ENCODE results near the gene MTHFD1L.

The MTHFD1L gene

DNA sequence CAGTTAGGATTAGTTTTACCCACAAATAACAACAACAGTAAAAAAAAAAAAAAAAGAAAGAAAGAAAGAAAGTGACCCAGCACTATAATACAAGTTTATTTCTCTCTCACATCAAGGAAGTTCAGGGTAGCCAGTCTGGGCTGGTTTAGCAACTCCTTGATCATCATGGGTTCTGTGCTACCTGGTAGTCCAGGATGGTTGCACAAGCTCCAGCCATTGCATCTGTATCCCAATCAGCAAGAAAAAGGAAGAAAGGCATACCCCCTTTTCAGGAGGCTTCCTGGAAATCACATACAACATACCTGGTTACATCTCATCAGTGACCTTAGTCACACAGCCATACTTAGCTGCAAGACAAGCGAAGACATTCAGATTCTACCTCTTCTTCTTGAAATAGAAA is 128.5 kb downstream of the MTHFD1L start:
- DNase-seq: no peak

DNA sequence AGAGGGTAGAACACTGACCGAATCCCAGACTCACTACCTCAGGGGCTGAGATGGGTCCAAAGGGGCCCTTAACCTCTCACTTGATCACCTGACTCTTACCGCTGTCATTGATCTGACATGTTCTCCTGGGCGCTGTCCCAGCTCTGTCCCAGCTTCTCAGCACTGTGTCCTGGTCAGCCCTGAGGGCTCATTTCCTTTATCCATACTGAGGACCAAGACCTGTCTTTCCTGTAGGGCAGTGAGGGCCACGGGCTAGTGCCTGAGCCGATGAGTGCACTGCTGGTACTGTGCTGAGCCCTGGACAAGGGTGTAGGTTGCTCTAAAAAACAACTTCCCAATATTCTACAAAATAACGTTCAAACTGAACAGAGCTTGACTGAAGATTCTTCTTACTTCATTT is 131.5 kb downstream of the MTHFD1L start:
- DNase-seq: no peak

GRCh38 chr6:150999107-150999506 is 133.6 kb downstream of the MTHFD1L start:
- no peak for DNase-seq

DNA sequence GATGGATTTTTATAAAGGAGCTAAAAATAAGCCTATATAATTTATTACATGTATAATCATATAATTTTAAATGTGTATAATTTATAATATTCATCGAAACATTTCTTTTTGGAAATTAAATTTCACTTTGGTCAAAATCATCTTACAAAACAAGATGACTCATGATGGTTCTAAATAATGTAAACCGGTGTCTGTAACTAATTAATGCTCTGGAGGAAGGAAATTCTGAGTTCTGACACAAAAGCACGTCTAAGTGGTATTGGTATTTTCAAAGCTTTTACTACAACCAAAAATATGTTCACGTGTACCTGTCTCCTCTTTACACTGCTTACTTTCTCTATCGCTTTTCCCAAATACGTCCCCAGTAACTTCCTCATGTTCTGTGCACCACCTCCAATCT is 134.1 kb downstream of the MTHFD1L start:
- DNase-seq: no peak

- no peak for DNase-seq
These were observed 136.0 kb downstream of the MTHFD1L start for GRCh38 chr6:151001387-151002056.

- no peak for DNase-seq
These were observed 136.6 kb downstream of the MTHFD1L start for GRCh38 chr6:151002057-151002450.

DNA sequence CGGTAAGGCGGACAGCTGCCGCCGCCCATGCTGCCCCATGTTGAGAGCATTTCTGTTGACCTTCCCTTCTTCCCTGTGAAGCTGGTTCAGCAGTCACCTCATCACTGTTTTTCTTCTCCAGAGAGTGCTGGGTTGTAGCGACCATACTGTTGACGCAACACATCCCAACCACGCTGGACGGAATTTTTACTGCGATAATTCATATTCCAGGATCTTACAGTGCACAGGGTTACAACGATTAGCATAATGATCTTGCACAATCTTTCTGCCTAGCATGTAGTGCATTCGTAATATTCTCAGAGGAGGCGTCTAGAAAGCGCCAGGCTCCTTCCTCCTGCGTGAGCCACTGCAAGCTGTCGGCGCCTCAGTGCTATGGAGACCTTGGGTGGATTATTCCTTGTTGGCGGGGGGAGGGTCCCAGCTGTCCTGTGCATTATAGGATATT is 137.0 kb downstream of the MTHFD1L start:
- no peak for DNase-seq

GRCh38 chr6:151004383-151005024 is 139.0 kb downstream of the MTHFD1L start:
- no peak for DNase-seq

DNA sequence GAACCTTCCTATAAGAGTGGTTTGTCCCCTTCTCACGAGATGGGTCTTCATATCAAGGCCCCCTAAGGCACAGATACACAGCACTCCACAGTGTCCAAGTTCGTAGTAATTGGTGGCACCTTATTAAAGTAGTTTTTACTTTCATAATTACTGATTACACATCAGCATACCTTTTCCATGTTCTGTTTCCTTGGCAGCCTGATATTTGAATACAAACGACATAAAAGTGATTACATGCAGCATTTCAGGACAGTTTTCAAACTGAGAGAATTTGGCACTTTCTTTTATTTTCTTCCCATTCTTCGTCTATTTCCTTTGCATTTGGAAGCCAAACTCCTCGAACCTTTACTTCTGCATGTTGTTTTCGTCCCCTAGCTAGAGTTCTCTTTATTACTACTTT is 139.7 kb downstream of the MTHFD1L start:
- no peak for DNase-seq

- no peak for DNase-seq
These were observed 140.6 kb downstream of the MTHFD1L start for GRCh38 chr6:151005896-151006632.

- DNase-seq: no peak
These were observed 141.6 kb downstream of the MTHFD1L start for GRCh38 chr6:151007076-151007475.

GRCh38 chr6:151007922-151008321 is 142.4 kb downstream of the MTHFD1L start:
- no peak for DNase-seq

- DNase-seq: no peak
These were observed 142.9 kb downstream of the MTHFD1L start for GRCh38 chr6:151008425-151008824.

GRCh38 chr6:151009576-151009975 is 144.1 kb downstream of the MTHFD1L start:
- DNase-seq: no peak

DNA sequence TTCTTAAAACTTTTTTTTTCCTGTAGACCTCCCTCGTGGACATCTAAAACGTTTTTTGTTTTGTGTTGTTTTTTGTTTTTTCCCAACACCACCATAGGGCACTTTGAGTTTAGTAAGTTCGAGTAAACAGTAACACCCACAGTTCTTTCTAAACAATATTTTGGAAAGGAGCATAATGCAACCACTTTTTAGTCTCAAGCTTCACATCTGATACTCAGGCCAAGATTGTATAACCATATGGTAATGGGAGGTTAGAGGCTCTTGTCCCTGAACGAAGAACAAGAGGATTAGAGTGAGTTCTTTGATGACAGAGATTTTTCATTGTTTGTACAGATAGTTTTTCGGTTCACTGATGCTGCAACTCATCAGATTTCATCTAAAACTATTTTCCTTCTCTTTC is 144.6 kb downstream of the MTHFD1L start:
- DNase-seq: no peak

DNA sequence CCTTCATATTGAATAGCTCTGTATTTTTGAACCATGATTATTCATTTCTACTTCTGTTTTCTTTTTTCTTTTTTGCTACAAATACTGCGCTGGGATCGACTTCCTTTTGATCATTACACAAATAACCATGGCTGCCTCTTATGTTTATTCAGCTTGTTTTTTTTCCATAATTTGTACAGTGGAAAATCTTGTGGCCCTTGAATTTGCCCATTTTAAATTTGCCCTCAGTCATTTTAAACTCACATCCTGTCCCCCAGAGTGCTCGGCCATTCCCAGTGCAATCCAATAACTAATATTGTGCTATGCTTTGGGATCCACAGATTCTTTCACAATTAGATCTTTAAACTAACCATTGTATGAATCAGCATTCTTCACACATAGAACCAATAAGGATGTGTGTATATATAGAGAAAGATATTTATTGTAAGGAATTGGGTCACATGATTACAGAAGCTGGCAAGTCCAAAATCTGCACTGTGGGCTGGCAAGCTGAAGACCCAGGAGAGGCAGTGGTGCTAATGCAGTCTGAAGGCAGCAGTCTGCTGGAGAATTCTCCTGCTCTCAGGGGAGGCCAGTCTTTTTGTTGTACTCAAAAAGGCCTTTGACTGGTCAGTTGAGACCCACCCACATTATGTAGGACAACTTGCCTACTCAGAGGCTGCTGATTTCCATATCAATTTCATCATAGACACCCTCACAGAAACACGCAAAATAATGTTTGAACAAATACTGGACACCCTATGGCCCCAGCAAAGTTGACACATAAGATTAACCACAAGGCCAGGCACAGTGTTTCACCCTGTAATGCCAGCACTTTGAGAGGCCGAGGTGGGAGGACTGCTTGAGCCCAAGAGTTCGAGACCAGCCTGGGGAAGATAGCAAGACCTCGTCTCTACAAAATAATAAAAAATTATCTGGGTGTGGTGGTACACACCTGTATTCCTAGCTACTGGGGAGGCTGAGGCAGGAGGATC is 147.1 kb downstream of the MTHFD1L start:
- DNase-seq: no peak

GRCh38 chr6:151014404-151015100 is 149.1 kb downstream of the MTHFD1L start:
- peak; percentile 57 for DNase-seq

- DNase-seq: no peak
These were observed 149.7 kb downstream of the MTHFD1L start for GRCh38 chr6:151015101-151015700.

- no peak for DNase-seq
These were observed 150.6 kb downstream of the MTHFD1L start for GRCh38 chr6:151016107-151016506.

GRCh38 chr6:151018046-151018445 is 152.5 kb downstream of the MTHFD1L start:
- DNase-seq: no peak

- DNase-seq: no peak
These were observed 153.6 kb downstream of the MTHFD1L start for GRCh38 chr6:151018911-151019782.

Measured in stimulated activated CD4-positive, alpha-beta T cell treated with anti-CD3 and anti-CD28 coated beads, Interleukin-1b, Interleukin-23, amount 100 ng/mL, for 48 hours (primary cell).